Suppressor macrophage treated with lipopolysaccharide for 4 hours (primary cell): Measurements from ENCODE around the gene LRRFIP1.

Experiments
- DNase-seq: peaks from one replicate; pipeline ENCODE4 v3.0.0-alpha.2; 2020

Gene LRRFIP1

GRCh38 chr2:237691029-237691907 is 63.9 kb downstream of the LRRFIP1 start:
- peak; percentile 56 for DNase-seq

GRCh38 chr2:237691908-237692600 is 64.7 kb downstream of the LRRFIP1 start:
- DNase-seq, result peak; percentile 99

- DNase-seq, result peak; percentile 44
Measured at GRCh38 chr2:237692601-237693290, 65.4 kb downstream of the LRRFIP1 start.

GRCh38 chr2:237693291-237693994 is 66.1 kb downstream of the LRRFIP1 start:
- peak; percentile 58 for DNase-seq

- peak; percentile 66 for DNase-seq
Measured at GRCh38 chr2:237694415-237695194, 67.2 kb downstream of the LRRFIP1 start.

- DNase-seq, result peak; percentile 81
Measured at GRCh38 chr2:237695201-237695780, 67.9 kb downstream of the LRRFIP1 start.

GRCh38 chr2:237696461-237696860 is 69.1 kb downstream of the LRRFIP1 start:
- peak; percentile 50 for DNase-seq

GRCh38 chr2:237697586-237698357 is 70.4 kb downstream of the LRRFIP1 start:
- no peak for DNase-seq

GRCh38 chr2:237698358-237698694 is 70.9 kb downstream of the LRRFIP1 start:
- no peak for DNase-seq

GRCh38 chr2:237699870-237700511 is 72.6 kb downstream of the LRRFIP1 start:
- DNase-seq, result no peak

GRCh38 chr2:237700512-237701032 is 73.2 kb downstream of the LRRFIP1 start:
- peak; percentile 79 for DNase-seq

- no peak for DNase-seq
Measured at GRCh38 chr2:237701033-237701858, 73.9 kb downstream of the LRRFIP1 start.

- DNase-seq, result no peak
Measured at GRCh38 chr2:237701859-237702390, 74.5 kb downstream of the LRRFIP1 start.

- peak; percentile 56 for DNase-seq
Measured at GRCh38 chr2:237702441-237703391, 75.3 kb downstream of the LRRFIP1 start.

- peak; percentile 69 for DNase-seq
Measured at GRCh38 chr2:237704501-237705434, 77.4 kb downstream of the LRRFIP1 start.

GRCh38 chr2:237706257-237706656 is 78.9 kb downstream of the LRRFIP1 start:
- no peak for DNase-seq

- DNase-seq, result no peak
Measured at GRCh38 chr2:237708065-237708398, 80.6 kb downstream of the LRRFIP1 start.
